Effector memory CD8-positive, alpha-beta T cell (primary cell): ENCODE measurements around the gene TRIM37.
"Not testable (repeated sequence)": the region's sequence is repeated elsewhere in the genome, so short reads cannot be mapped to it uniquely, and the experiment has no call there.

Experiments
- ATAC-seq: fragments of 150-1000 bp; cut with Tn5 transposase; replicated peaks from 2 replicates; pipeline ENCODE4 v1.10.0; 2021; ENCODE audit warnings: mild to moderate bottlenecking, moderate library complexity
- DNase-seq, 3 experiments: peaks; one replicate each; pipeline ENCODE4 v3.0.0; 2021
- H3K27ac Mint-ChIP-seq, 2 donors: one replicate each; pipeline ENCODE4 v1.8.0; 2022; ENCODE audit warnings: mild to moderate bottlenecking in 2 of 2, mixed read lengths in 2 of 2, moderate library complexity in 2 of 2
- H3K27me3 Mint-ChIP-seq, 2 donors: one replicate each; pipeline ENCODE4 v1.8.0; 2022; ENCODE audit warnings: mixed read lengths in 2 of 2
- H3K36me3 Mint-ChIP-seq: one replicate; pipeline ENCODE4 v1.8.0; 2022; ENCODE audit warnings: mild to moderate bottlenecking, moderate library complexity, mixed read lengths; ENCODE audit not compliant: insufficient read depth
- H3K4me1 Mint-ChIP-seq, 2 donors: one replicate each; pipeline ENCODE4 v1.8.0; 2022; ENCODE audit warnings: low read depth in 2 of 2, mixed read lengths in 2 of 2
- H3K4me3 Mint-ChIP-seq, 2 donors: one replicate each; pipeline ENCODE4 v1.8.0; 2022; ENCODE audit warnings: mild to moderate bottlenecking in 2 of 2, mixed read lengths in 2 of 2, moderate library complexity in 2 of 2
- H3K9me3 Mint-ChIP-seq, 2 donors: one replicate each; pipeline ENCODE4 v1.8.0; 2022; ENCODE audit warnings: mixed read lengths in 2 of 2

TRIM37 gene

DNA sequence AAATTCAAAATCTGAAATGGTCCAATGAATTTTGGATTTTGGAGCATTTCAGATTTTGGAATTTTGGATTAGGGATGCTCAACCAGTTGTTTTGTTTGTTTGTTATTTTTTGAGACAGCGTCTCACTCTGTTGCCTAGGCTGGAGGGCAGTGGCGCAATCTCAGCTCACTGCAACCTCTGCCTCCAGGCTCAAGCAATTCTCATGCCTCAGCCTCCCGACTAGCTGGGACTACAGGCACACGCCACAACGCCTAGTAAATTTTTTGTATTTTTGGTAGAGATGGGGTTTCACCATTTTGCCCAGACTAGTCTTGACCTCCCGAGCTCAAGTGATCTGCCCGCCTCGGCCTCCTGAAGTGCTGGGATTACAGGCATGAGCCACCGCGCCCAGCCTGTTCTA is 31.7 kb upstream of the TRIM37 start:
- not testable (repeated sequence) for H3K27me3 Mint-ChIP-seq, H3K4me3 Mint-ChIP-seq, ATAC-seq, H3K27ac Mint-ChIP-seq, DNase-seq, H3K9me3 Mint-ChIP-seq, H3K36me3 Mint-ChIP-seq
- peaks cover 0 to 11% of the 10 kb centered on the region in 2 donors for H3K4me1 Mint-ChIP-seq

- Mint-ChIP-seq H3K9me3 (no peaks in the 10 kb centered on the region), H3K27ac (no peak overlapping the region), H3K4me3 (no peak overlapping the region), H3K36me3 (peaks cover 8% of the 10 kb centered on the region), H3K27me3 (no peaks in the 10 kb centered on the region), H3K4me1 (peaks cover 0 to 15% of the 10 kb centered on the region in 2 donors)
- ATAC-seq (no peak), DNase-seq (no peak)
These were observed 24.5 kb upstream of the TRIM37 start for GRCh38 chr17:59131131-59131530.

GRCh38 chr17:59129814-59130213 is 23.1 kb upstream of the TRIM37 start:
- Mint-ChIP-seq H3K9me3 (no peaks in the 10 kb centered on the region), H3K27ac (no peak overlapping the region), H3K27me3 (no peaks in the 10 kb centered on the region), H3K36me3 (peaks cover 8% of the 10 kb centered on the region), H3K4me3 (no peak overlapping the region), H3K4me1 (peaks cover 0 to 15% of the 10 kb centered on the region in 2 donors)
- ATAC-seq (no peak), DNase-seq (no peak)

- Mint-ChIP-seq H3K4me1 (peaks cover 0 to 8% of the 10 kb centered on the region in 2 donors), H3K27me3 (no peaks in the 10 kb centered on the region), H3K36me3 (peaks cover 21% of the 10 kb centered on the region), H3K27ac (peak overlapping the region in 1 of 2 donors; percentile 7), H3K4me3 (no peak overlapping the region), H3K9me3 (no peaks in the 10 kb centered on the region)
- DNase-seq (no peak), ATAC-seq (no peak)
These were observed 20.2 kb upstream of the TRIM37 start for GRCh38 chr17:59126809-59127417.

DNA sequence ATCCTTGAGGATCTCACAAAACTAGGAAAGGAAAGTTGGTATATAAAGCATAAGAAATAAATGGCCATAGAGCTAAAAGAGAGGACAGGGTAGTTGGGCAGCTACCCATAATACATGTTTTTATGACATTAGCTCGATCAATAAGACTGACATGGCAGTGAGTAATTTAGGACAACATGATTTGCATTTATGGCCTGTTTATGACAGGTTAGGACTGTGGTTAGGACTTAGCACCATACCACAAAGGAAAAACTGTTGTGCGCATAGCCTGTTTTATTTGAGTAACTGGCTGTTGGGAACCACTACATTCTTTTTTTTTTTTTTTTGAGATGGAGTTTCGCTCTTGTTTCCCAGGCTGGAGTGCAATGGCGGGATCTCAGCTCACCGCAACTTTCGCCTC is 18.0 kb upstream of the TRIM37 start:
- H3K4me3 Mint-ChIP-seq, result no peak overlapping the region

GRCh38 chr17:59121901-59122480 is 15.3 kb upstream of the TRIM37 start:
- ATAC-seq, result no peak
- no peak for DNase-seq
- Mint-ChIP-seq H3K27ac (no peak overlapping the region), H3K4me3 (no peak overlapping the region), H3K36me3 (peaks cover 34% of the 10 kb centered on the region), H3K4me1 (peaks cover 0 to 10% of the 10 kb centered on the region in 2 donors), H3K27me3 (no peaks in the 10 kb centered on the region), H3K9me3 (no peaks in the 10 kb centered on the region)

More for the DNA sequence above, 18.0 kb upstream of the TRIM37 start:
- Mint-ChIP-seq H3K4me1 (peaks cover 0 to 8% of the 10 kb centered on the region in 2 donors), H3K27ac (no peak overlapping the region), H3K9me3 (no peaks in the 10 kb centered on the region), H3K27me3 (no peaks in the 10 kb centered on the region), H3K36me3 (peaks cover 28% of the 10 kb centered on the region)
- DNase-seq, result no peak
- ATAC-seq, result no peak

- no peak overlapping the region for H3K4me3 Mint-ChIP-seq
- H3K9me3 Mint-ChIP-seq, result no peaks in the 10 kb centered on the region
- H3K4me1 Mint-ChIP-seq, result peaks cover 0 to 8% of the 10 kb centered on the region in 2 donors
- H3K36me3 Mint-ChIP-seq, result peaks cover 19% of the 10 kb centered on the region
- no peaks in the 10 kb centered on the region for H3K27me3 Mint-ChIP-seq
- DNase-seq (no peak), ATAC-seq (no peak)
- peak overlapping the region in 1 of 2 donors; percentile 56 for H3K27ac Mint-ChIP-seq
These were observed 8.8 kb upstream of the TRIM37 start for GRCh38 chr17:59115474-59115873.

- Mint-ChIP-seq H3K27ac (no peak overlapping the region), H3K36me3 (peaks cover 11% of the 10 kb centered on the region), H3K27me3 (no peaks in the 10 kb centered on the region), H3K4me3 (no peak overlapping the region), H3K4me1 (peaks cover 0 to 6% of the 10 kb centered on the region in 2 donors), H3K9me3 (no peaks in the 10 kb centered on the region)
- ATAC-seq, result no peak
- no peak for DNase-seq
These were observed 4.9 kb upstream of the TRIM37 start for GRCh38 chr17:59111539-59111938.

GRCh38 chr17:59110973-59111372 is 4.3 kb upstream of the TRIM37 start:
- no peak overlapping the region for H3K27ac Mint-ChIP-seq
- no peak overlapping the region for H3K4me3 Mint-ChIP-seq
- H3K27me3 Mint-ChIP-seq, result no peaks in the 10 kb centered on the region
- DNase-seq (no peak), ATAC-seq (no peak)
- no peaks in the 10 kb centered on the region for H3K9me3 Mint-ChIP-seq
- H3K36me3 Mint-ChIP-seq, result peaks cover 17% of the 10 kb centered on the region
- H3K4me1 Mint-ChIP-seq, result peaks cover under 1 to 10% of the 10 kb centered on the region in 2 donors

GRCh38 chr17:59108400-59109102 is 1.9 kb upstream of the TRIM37 start:
- Mint-ChIP-seq H3K27ac (no peak overlapping the region), H3K36me3 (peaks cover 22% of the 10 kb centered on the region), H3K9me3 (no peaks in the 10 kb centered on the region), H3K4me3 (no peak overlapping the region), H3K4me1 (peaks cover 15% of the 10 kb centered on the region in 2 donors), H3K27me3 (no peaks in the 10 kb centered on the region)
- DNase-seq (no peak), ATAC-seq (no peak)

- Mint-ChIP-seq H3K36me3 (peaks cover 28% of the 10 kb centered on the region), H3K27ac (peak overlapping the region in 1 of 2 donors; percentile 96), H3K9me3 (no peaks in the 10 kb centered on the region), H3K4me1 (peaks cover 15 to 19% of the 10 kb centered on the region in 2 donors), H3K27me3 (no peaks in the 10 kb centered on the region), H3K4me3 (peak overlapping the region; percentile 94 to 98)
- ATAC-seq (peak; percentile 1), DNase-seq (no peak)
These were observed 608 bp upstream of the TRIM37 start for GRCh38 chr17:59107306-59107670.

GRCh38 chr17:59105852-59106462 is 723 bp downstream of the TRIM37 start:
- peak; percentile 62 for ATAC-seq
- Mint-ChIP-seq H3K4me1 (peaks cover 20 to 28% of the 10 kb centered on the region in 2 donors), H3K9me3 (no peaks in the 10 kb centered on the region), H3K27me3 (no peaks in the 10 kb centered on the region), H3K36me3 (peaks cover 29% of the 10 kb centered on the region), H3K27ac (peak overlapping the region; percentile 96), H3K4me3 (peak overlapping the region; percentile 94 to 98)
- peak; percentile 66 to 74 (median 69) for DNase-seq

DNA sequence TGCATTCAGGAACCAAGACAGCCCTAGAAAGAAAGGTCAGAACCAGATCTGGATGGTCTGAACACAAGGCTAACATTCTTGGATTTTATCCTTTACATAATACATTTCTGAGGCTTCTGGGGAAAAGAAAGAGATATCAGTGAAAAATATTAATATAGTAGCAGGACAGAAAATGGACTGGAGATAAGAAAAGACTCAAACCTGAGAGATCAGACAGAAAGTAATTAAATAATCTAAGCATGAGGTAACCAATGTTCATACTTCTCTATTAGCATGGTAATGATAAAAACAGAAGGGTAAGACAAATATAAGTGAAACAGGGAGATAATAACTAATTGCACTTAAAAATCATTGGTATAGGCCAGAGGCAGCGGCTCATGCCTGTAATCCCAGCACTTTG is 5.5 kb downstream of the TRIM37 start:
- no peaks in the 10 kb centered on the region for H3K9me3 Mint-ChIP-seq
- no peak overlapping the region for H3K27ac Mint-ChIP-seq
- DNase-seq (no peak), ATAC-seq (no peak)
- H3K4me3 Mint-ChIP-seq, result no peak overlapping the region
- no peaks in the 10 kb centered on the region for H3K27me3 Mint-ChIP-seq
- H3K4me1 Mint-ChIP-seq, result peaks cover 14 to 44% of the 10 kb centered on the region in 2 donors
- H3K36me3 Mint-ChIP-seq, result peaks cover 19% of the 10 kb centered on the region
